NCI-H1092 treated with DMSO at 0.1 percent for 48 hours (cell line): ENCODE data around the gene PROKR2.

Experiments
- DNase-seq: peaks from one replicate; lab custom pipeline; 2025; lab: John Stamatoyannopoulos, UW

Gene PROKR2

DNA sequence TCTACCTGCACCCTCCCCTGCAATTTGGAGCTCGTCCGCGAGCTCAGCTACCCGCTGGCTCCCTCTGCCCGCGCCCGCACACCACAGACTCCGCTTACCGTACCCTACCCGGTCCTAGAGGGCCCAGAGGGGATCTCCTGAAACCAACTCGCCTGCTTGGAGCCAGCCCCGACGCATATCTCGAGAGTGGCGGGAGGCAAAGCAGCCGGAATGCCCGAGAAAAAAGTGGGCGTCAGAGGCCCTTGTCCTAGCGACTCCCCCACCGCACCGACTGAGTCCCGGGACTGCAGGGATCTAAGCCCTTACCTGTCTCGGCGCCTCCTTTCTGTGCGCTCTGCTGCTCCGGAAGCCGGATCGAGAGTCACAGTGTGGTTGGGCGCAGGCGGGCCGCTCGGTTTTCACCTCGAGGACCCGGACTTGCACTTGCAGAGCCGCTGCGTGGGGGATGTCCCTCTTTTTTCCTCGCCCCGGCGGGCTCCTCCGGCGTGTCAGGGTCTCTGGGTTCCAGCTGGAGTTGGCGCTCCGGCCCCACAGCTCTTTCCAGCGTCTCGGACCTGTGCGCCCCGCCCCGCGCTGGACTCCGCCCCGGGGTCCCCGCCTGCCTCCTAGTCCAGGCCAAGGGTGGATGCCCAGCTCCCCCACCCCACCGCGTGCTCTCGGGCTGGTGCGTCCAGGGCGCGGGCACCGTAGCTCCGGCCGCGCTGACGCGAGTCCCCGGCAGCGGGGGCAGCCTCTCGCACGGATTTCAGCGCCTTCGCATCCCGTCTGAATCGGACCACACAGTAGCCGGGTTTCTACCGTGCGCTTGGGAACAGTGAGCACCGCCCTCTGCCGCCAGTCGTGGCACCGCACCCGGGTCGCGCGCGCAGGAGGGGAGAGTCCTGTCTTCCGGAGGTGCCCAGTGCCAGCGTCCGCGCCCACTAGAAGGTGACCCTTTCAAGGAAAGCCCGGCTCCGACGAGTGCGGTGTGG is at the start of gene PROKR2:
PROKR2 (minus strand) TSS at position 767 of the 971 bp plus-strand sequence. CDS start 2,585 bp downstream, outside the sequence.
- peak; percentile 5 for DNase-seq

DNA sequence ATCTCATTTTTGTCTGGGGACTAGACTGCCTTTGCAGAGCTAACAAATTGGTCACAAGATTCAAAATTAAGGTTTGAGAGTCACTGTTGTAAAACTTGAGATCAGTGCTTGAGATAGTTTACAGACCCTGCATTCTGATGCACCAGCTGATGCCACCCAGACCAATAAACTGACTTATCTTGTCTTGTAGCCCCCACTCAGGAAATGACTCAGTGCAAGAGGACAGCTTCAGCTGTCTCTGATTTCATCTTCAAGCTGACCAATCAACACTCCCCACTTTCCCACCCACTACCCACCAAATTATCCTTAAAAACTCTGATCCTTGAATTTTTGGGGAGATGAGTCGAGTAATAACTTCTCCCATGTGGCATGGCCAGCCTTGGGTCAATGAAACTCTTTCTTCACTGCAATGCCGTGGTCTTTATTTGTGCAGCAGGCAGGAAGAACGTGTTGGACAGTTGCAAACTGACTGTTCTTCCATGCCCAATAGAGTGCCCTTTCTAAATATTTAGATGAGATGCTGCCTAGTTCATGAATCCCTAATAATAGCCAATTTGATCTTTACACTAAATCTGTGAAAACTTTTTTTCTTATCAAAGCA is 48.3 kb upstream of the PROKR2 start:
- DNase-seq, result no peak

DNA sequence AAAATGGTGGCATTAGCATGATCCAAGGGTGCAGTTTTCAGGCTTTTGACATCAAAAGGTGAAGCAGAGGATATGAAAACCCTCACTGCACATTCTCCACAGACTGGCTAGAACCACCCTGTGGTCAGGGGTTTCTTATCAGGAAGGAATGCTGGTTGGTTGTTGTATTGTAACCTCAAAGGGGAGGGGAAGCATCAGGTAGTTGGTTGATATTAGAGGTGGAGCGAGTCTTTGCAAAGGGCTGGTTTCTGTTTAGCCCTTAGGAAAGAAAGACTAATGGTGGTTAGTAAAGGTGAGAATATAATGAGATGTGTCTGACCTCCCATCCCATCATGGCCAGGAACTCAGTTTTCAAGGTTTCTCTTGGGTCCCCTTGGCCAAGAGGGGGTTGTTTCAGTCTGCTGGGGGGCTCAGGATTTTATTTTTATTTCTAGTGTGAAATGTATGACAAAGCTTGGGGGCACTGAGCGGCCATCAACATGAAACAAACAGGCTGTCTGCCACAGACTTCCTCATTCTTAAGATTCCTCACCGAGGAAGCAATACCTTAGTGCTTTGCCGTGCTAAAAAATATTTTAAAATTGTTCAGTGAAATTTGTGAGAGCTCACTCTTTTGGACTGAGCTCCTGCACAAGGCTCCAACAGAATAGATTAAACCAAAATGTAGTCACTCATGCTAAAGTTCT is 47.5 kb upstream of the PROKR2 start:
- DNase-seq, result no peak

DNA sequence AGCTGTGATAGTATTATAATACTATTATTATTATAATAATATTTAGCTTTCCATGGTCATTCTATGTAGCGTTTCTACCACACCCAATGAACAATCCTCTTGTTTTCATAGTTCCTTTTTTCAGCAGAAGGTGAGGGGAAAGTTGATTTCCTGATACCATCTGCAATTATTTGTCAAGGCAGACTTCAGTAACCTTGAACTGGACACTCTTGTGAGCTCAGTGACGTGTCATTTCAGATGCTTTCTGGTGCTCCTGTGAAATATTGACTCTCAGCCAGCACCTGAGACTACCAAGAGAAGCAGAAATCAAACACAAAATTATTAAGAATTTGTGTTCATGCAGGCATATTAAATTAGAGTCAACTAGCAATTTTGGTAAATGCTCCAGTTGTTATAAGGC is 46.0 kb upstream of the PROKR2 start:
- DNase-seq, result no peak

DNA sequence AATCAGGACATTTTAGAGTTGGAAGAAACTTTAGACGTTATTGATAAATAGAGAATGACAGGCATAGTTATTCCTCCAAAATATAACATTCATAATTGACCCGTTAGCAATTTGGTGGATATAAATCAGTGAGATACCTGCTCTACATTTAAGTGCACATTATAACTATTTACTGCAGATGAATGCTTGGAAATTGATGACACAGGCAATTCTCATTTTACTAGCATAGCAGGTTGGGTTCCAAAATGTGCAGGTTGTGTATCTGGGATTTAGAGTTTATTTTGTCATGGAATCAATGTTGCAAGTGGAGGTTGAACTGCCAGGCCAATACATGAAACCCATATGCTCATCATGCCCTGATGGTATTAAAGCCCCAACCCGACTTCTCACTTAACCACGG is 44.4 kb upstream of the PROKR2 start:
- DNase-seq, result no peak

DNA sequence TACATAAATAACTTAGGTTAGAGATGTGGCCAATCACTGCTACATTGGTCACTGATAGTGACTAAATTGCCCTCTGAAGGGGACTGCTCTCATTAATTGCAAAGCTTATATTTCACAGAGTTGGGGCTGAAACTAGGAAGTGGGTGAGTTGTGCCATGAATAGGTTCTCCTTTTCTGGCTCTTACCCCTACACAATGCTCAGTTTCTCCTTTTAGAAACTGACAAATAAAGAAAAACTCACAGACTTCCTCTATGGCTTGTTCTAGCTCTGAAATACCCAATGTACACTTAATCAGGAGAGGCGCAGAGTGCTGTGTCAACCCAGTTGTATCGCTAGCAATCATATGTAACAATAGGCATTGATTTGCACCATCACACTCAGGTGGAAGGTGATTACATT is 41.2 kb upstream of the PROKR2 start:
- DNase-seq, result no peak

DNA sequence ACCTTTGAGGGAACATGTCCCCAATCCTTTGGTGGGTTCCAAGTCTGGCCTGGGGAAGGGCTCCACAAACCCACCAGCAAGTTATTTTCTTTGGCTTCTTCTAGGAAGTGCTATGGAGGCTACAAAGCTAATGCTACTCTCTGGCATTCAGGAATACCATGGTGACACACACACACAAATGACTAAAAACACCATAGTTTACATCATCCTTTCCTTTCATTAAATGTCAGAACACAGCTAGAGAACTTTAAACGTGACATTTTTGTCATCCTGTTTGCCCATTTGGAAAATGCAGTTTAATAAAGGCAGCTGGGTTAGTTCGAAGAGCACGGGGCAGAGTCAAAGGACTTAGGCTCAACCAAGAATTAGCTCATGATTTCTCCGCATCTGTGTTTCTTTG is 40.2 kb upstream of the PROKR2 start:
- DNase-seq, result no peak

- DNase-seq, result no peak
These were observed 38.1 kb upstream of the PROKR2 start for GRCh38 chr20:5354901-5355300.

GRCh38 chr20:5353624-5354496 is 37.1 kb upstream of the PROKR2 start:
- DNase-seq, result no peak

GRCh38 chr20:5349448-5349847 is 32.7 kb upstream of the PROKR2 start:
- DNase-seq, result no peak

DNA sequence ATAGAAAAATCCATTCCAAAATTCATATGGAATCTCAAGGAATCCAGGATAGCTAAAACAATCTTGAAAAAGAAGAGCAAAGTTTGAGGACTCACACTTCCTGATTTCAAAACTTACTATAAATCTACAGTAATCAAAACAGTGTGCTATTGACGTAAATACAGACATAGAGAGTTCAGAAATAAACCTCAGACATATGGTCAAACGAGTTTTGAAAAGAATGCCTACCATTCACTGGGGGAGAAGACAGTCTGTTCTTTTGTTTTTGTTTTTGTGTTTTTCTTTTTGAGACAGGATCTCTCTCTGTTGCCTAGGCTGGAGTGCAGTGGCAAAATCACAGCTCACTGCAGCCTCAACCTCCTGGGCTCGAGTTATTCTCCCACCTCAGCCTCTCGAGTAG is 25.3 kb upstream of the PROKR2 start:
- DNase-seq, result no peak

- no peak for DNase-seq
These were observed 14.6 kb upstream of the PROKR2 start for GRCh38 chr20:5331340-5331739.

DNA sequence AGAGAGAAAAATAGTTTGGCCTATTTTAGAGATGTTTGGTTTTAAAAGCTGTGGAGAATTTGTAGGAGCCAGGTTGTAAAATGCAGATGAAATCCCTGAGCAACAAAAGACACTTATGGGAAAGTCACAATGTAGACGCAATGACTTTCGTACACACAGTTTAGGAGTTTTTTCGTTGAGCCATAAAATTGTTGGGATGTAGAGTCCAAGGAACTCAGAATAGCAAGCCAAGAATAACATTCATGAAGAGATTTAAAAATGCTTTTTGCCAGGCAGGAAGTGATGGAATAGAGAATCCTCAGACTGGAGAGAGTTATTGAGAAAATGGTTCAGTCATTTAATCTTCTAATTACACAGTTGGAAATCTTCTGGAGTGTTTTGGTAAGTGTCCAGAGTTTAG is 11.5 kb upstream of the PROKR2 start:
- no peak for DNase-seq

DNA sequence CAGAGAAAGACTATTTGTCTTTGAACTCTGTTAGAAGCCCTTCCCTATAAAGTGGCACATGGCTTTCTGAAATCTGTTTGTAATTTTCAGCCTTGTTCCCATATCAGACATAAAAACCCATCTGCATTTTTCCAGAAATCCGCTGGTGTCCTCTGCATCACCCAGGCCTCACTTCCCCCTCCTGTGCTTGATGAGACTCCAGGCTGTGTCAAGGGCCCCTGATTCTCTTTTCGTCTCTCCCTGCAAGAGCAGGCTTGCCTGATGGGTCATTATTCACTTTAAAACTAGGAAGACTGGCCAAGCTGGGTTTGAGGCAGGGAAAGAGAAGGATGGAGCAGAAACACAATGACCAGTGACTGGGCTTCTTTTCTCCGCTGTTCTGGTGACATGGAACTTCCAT is 10.6 kb upstream of the PROKR2 start:
- DNase-seq, result no peak

- DNase-seq, result no peak
These were observed 957 bp downstream of the PROKR2 start for GRCh38 chr20:5315807-5316187.

- no peak for DNase-seq
These were observed 2.8 kb downstream of the PROKR2 start for GRCh38 chr20:5313916-5314315.

- DNase-seq, result no peak
These were observed 4.2 kb downstream of the PROKR2 start for GRCh38 chr20:5312518-5312917.

- no peak for DNase-seq
These were observed 6.8 kb downstream of the PROKR2 start for GRCh38 chr20:5309971-5310370.

DNA sequence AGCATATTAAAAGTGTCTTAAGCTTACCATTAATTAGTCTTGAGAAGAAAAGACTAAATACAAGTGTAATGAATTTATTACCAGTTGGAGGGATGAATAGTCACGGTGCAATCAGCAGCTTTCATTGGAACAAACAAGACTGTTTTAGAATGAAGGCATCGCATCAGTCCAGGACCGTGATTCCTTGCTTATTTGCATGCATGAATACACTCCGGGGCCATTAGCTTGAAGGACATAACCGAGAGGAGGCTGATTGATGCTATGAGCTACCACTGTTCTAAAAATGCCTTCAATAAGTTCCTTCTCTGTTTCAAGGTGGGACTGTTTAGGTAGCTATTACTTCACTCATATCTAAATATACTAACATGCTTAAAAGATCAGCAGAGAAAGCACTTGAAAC is 17.9 kb downstream of the PROKR2 start:
- DNase-seq, result no peak

DNA sequence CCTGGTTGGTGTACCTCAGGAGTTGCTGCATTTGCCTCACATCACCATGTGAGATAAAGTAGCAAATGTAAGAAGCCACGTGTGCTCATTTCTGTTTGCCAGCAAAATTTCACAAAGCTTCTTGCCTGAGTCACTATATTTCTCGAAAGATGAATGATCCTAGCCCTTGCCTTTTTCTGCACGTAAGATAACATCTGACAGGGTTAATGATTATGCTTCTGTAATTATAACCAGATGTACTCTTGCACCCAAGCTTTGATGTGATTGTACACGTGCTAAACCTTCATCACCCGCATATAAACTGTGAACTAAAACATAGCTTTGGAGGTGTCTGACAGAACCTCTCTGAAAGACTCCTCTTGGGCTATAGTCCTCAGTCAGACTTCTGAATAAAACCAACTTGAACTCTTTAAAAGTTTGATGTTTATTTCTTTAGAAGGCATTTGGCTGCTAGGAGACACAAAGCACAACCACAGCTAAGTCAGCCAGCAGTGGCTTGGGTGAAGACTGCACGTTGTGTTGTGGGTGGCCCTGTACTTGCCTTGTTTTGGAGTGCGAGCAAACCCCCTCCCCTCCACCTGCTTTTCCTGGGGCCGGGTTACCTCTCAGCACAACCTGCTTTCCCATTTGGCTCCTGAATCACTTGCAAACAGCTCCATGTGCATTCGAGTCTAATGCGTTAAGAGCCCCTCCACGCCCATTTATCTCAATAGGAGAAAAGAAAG is 19.3 kb downstream of the PROKR2 start:
- DNase-seq, result no peak

GRCh38 chr20:5290596-5290995 is 26.2 kb downstream of the PROKR2 start:
- no peak for DNase-seq
